IMR-90 (cell line): ENCODE results near the gene HOXD12.

Source experiments
- CHD1 ChIP-seq: IDR thresholded peaks from 2 replicates; pipeline ENCODE4 v1.6.1; 2012; ENCODE audit warnings: low read depth, low read length, improper control_type of control experiment
- CTCF ChIP-seq: conservative IDR thresholded peaks from 2 replicates; pipeline ENCODE4 v1.5.1; 2012; ENCODE audit warnings: mild to moderate bottlenecking, low read depth, low read length, improper control_type of control experiment
- MAFK ChIP-seq: IDR thresholded peaks from 2 replicates; pipeline ENCODE4 v1.6.1; 2012; ENCODE audit warnings: low read depth, low read length, improper control_type of control experiment
- MXI1 ChIP-seq: IDR thresholded peaks from 2 replicates; pipeline ENCODE4 v1.6.1; 2012; ENCODE audit warnings: low read depth, mild to moderate bottlenecking, low read length, moderate library complexity, borderline replicate concordance
- POLR2A ChIP-seq: IDR thresholded peaks from 2 replicates; pipeline ENCODE4 v1.6.1; 2012; ENCODE audit warnings: mild to moderate bottlenecking, low read depth, low read length
- RAD21 ChIP-seq: IDR thresholded peaks from 2 replicates; pipeline ENCODE4 v1.6.1; 2012; ENCODE audit warnings: low read length, improper control_type of control experiment
- RFX5 ChIP-seq: IDR thresholded peaks from 2 replicates; pipeline ENCODE4 v1.8.0; 2012; ENCODE audit warnings: low read depth, mild to moderate bottlenecking, low read length, moderate library complexity
- TF ChIP-seq, protein P1 (sequence below): fragments of 150-350 bp; IDR thresholded peaks from 2 replicates; pipeline ENCODE4 v1.6.1; 2016; ENCODE audit warnings: low read depth, mild to moderate bottlenecking, low read length, moderate library complexity, borderline replicate concordance

- TF ChIP-seq POLR2A (no peak), CTCF (no peak), MAFK (no peak), CHD1 (no peak), MXI1 (no peak), RFX5 (no peak), RAD21 (no peak)
- TF ChIP-seq, protein P1, sequence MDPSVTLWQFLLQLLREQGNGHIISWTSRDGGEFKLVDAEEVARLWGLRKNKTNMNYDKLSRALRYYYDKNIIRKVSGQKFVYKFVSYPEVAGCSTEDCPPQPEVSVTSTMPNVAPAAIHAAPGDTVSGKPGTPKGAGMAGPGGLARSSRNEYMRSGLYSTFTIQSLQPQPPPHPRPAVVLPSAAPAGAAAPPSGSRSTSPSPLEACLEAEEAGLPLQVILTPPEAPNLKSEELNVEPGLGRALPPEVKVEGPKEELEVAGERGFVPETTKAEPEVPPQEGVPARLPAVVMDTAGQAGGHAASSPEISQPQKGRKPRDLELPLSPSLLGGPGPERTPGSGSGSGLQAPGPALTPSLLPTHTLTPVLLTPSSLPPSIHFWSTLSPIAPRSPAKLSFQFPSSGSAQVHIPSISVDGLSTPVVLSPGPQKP, result no peak
These were observed 9.7 kb upstream of the HOXD12 start for GRCh38 chr2:176089843-176090395.
